Activated CD4-positive, alpha-beta T cell treated with anti-CD3 and anti-CD28 coated beads, Interleukin-2, amount 50 U/mL, for 1 hour (primary cell): Measurements from ENCODE around the gene GEN1.

Experiments
- DNase-seq: peaks from one replicate; pipeline ENCODE4 v3.0.0-alpha.2; 2020

Gene GEN1

DNA sequence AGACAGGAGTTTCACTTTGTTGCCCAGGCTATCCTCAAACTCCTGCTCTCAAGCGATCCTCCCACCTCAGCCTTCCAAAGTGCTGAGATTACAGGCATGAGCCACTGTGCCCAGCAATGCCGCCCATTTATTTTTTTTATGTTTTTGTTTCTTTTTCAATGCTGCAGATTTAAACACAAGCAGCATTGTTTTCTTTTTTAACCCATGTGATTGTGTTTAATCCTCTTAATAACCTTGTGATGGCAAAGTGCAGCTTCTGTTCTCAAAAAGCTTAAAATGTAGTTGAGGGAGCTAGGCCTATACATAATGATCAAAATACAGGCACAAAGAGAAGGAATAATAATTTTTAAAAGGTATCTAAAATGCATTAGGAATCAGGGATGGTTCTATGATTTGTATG lies 73.8 kb downstream of the GEN1 start:
- no peak for DNase-seq

GRCh38 chr2:17830053-17831034 lies 76.4 kb downstream of the GEN1 start:
- DNase-seq = peak; percentile 14

GRCh38 chr2:17835516-17835915 lies 81.6 kb downstream of the GEN1 start:
- DNase-seq = no peak
